ENCODE measurements around the gene UNK. TPM values are rescaled to one million over a fixed set of nuclear protein-coding genes. Genes with fewer than 3 reads are reported as not detected.
A peak's percentile ranks its signal among the peaks of the same experiment; 100 is the strongest.
"Not testable (repeated sequence)": the region's sequence is repeated elsewhere in the genome, so short reads cannot be mapped to it uniquely, and the experiment has no call there.

UNK gene
- polyA plus RNA-seq, 1 donor: 30.9 TPM

DNA sequence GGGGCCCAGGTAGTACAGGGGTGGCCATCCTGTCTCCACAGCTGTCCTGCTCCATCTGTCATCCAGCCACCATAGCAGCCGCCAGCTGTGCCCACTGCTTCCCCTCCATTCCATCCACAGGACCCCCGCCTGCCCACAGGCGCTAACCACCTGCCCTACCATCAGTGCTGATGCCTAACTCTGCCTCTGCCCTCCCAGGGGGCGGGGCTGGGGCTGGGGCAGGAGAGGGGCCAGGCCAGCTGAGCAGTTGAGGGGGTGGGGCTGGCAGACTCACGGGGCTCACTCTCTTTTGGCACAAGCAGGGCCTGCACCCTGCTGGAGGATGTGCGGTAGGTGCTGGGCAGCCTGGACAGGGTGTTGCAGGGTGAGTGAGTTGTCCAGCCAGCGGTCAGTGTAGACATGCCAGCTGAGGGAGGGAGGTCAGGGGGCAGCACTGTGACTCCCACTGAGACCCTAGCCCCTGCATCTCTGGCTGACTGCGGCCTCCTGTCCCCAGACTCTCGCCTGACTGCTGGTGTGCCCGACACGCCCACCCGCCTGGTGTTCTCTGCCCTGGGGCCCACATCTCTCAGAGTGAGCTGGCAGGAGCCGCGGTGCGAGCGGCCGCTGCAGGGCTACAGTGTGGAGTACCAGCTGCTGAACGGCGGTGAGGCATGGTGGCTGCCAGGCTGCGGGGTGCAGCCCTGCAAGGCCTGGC lies 29.3 kb upstream of the UNK start:
- DNase-seq: no peak

DNA sequence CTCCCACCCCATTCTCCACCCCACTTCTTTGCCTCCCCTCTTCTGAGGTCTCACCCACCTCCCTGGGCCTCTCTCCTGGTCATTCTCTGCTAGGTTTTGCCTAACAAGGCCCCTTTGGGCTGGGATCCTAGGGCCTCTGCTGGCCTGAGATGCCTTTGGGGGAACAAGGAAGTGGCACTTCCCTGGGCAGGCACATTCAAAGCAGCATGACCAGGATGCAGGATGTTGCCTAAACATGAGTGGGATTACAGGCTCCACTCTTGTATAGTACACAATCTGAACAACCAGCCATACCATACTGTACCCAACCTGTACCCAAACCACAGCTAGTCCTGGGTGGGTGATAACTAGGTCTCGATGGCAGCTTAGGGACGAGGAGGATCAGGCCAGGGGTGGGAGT lies 28.6 kb upstream of the UNK start:
- DNase-seq: no peak

DNA sequence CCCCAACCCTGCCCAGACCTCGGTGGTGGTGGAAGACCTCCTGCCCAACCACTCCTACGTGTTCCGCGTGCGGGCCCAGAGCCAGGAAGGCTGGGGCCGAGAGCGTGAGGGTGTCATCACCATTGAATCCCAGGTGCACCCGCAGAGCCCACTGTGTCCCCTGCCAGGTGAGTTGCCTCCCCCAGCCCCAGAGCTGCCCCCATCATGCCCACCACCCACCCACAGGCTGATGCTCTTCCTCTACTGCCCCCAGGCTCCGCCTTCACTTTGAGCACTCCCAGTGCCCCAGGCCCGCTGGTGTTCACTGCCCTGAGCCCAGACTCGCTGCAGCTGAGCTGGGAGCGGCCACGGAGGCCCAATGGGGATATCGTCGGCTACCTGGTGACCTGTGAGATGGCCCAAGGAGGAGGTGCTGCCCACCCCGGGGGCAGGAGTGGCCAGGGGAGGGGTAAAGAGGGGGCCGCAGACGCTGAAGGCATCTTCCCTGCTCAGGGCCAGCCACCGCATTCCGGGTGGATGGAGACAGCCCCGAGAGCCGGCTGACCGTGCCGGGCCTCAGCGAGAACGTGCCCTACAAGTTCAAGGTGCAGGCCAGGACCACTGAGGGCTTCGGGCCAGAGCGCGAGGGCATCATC lies 28.0 kb upstream of the UNK start:
- no peak for DNase-seq

DNA sequence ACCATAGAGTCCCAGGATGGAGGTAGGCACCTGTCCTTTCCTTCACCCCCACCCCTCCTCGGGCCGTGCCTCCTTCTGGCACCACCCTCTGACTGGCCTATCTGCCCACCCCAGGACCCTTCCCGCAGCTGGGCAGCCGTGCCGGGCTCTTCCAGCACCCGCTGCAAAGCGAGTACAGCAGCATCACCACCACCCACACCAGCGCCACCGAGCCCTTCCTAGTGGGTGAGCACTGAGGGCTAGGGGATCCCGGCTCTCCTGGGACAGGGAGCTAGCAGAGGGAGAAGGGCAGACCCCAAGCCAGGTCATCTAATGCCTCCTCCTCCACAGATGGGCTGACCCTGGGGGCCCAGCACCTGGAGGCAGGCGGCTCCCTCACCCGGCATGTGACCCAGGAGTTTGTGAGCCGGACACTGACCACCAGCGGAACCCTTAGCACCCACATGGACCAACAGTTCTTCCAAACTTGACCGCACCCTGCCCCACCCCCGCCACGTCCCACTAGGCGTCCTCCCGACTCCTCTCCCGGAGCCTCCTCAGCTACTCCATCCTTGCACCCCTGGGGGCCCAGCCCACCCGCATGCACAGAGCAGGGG lies 27.4 kb upstream of the UNK start:
- DNase-seq: no peak

DNA sequence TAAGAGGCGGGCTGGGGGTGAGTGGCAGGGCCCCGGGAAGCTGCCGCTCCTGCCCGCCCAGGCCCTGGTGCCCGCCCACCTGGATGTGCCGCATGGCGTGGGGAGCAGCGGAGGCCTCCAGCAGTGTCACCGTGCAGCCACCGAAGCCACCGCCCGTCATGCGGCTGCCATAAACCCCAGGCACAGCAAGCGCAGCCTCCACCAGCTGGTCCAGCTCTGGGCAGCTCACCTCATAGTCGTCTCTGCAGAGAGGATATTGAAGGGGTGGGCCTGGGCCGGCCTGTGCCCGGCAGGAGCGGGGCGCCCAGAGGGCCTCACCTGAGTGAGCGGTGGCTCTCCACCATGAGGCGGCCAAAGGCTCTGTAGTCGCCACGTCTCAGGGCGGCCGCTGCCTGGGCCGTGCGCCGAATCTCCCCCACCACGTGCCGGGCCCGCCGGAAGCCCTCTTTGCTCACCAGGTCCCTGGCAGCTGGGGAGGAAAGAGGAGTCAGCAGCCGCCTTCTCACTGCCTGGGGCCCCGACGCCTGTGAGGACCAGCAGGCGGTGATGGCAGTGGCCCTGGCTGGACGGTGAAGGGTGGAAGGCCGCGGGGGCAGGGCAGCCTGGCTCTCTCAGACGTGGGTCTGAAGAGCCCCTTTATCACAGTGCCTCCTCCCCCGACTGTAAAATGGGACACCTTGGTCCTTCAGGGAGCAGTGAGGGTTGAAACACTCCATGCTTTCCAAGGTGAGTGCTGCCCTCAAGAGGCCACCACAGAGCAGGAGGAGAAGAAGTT lies 26.3 kb upstream of the UNK start:
- no peak for DNase-seq

DNA sequence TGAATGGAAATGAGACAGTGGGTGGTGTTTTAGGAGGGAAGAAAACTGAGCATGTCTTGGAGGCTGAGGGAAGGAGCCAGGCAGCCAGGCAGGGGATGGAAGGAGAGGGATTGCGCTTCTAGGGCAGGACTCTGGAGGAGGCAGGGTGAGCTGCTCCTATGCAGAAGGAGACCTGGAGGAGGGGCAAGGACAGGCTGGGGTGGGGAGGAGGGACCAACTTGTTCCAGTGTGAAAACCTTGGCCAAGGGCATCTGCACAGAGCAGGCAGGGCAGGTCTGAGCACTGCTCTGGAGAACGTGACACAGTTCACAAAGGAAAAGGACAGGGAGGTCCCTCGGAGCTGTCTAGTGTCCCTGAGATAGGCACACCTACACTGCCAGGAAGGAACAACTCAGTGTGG lies 25.1 kb upstream of the UNK start:
- no peak for DNase-seq

DNA sequence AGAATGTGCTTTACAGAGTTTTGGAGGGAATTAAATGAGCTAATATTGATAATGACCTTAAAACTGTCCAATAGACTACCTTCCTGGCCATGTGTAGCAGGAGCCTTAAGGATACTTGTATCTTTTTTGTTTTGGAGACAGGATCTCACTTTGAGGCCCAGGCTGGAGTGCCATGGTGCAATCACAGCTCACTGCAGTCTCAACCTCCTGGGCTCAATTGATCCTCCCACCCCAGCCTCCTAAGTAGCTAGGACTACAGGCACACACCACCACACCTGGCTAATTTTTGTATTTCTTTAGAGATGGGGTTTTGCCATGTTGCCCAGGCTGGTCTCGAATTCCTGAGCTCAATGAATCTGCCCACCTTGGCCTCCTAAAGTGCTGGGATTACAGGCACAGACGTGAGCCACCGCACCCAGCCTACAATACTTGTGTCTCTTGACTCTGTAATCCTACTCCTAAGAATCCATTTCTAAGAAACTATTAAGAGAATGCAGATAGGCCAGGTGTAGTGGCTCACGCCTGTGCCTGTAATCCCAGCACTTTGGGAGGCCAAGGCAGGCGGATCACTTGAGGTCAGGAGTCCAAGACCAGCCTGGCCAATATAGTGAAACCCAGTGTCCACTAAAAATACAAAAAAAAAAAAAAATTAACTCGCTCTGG lies 24.5 kb upstream of the UNK start:
- DNase-seq: not testable (repeated sequence)

DNA sequence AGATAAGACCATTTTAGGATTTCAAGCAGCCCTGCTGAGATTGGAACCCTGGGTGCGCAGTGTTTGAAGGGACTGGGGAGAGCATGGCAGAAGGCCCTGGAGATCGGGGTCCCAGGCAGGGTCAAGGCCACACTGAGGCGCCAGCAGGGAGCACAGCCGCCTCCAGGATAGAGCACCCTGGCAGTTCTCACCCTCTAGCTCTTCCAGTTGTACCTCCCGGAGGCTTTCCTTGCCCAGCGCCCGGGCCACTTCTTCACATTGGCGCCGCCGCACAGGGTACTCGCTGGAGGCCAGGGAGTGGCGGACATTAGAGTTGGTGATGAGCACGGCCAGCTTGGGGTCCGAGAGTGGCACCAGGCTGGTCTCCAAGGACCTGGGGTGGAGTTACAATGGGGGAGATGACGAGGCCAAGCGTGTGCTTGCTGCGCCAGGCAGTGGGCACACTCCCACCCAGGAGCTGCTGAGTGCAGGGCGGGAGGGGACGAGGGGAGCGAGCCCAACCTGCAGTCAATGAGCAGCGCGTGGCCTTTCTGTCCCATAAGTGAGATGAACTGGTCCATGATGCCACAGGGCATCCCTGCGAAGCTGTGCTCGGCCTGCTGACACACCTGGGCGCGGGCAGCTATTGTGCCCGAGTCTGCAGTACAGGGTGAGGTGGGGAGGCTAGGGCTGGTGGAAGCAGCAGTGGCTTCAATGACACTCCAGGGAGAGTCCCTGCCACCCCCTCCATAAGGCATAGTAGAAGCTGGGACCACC lies 21.9 kb upstream of the UNK start:
- DNase-seq: no peak

DNA sequence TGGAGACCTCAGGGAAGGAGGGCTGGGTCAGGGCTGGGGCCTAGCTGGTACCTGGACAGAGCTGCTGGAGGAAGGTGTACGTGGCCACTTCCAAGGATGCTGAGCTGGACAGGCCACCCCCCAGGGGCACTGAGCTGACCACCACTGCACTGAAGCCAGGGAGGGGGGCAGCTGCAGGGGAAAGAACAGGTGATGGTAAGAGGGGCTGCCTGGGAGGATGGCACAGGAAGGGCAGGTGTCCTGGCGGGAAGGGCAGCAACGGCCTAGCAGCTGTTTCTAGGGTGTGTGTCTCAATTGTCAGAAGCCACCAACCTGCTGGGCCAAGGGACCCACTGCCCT lies 21.4 kb upstream of the UNK start:
- no peak for DNase-seq

DNA sequence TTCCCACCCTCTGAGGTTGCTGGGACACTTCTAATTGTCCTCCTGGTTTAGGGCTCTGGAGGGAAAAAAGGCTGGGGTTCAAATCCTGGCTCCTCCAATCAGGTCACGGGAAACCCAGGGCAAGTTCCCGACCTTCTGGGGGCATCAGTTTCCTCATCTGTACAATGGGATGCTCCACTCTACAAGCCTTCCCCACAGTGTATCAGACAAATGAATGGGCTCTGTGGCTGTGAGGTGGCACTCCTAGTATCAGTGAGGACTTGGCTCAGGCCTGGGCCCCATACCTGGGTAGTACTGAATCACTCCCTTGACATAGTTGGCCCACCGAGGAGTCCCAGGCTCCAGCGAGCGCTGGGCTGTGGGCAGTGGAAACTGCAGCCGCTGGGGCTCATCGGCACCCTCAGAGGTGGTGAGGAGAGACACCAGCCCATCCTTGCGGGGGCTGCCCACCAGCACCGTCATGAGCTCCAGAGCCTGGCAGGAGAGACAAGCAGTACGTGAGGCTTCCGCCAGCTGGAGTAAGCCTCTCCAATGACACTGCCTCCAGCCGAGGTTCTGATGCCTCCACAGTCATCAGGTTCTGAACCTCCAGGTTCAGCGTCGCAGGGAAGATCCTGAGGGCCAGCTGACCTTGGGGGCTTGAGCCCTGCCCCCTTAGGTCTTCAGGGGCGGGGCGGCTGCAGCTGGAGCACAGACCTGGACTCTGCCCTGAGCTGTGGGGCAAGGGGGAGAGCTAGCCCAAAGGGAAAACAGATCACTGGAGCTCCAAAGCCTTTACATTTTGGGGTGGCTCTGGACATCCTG lies 20.8 kb upstream of the UNK start:
- no peak for DNase-seq

DNA sequence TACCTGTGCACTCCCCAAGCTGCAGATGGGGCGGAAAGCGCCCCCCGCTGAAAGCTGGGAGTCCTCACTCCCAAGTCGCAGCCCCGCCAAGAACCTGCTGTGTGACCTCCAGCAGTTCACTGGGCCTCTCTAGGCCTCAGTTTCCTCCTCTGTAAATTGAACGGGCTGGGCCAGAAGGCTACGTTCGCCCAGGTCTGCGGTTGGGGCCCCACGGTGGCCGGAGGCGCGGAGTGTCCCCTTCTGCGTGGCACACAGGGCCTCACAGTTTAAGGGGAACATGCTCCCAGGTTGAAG lies 20.2 kb upstream of the UNK start:
- no peak for DNase-seq

DNA sequence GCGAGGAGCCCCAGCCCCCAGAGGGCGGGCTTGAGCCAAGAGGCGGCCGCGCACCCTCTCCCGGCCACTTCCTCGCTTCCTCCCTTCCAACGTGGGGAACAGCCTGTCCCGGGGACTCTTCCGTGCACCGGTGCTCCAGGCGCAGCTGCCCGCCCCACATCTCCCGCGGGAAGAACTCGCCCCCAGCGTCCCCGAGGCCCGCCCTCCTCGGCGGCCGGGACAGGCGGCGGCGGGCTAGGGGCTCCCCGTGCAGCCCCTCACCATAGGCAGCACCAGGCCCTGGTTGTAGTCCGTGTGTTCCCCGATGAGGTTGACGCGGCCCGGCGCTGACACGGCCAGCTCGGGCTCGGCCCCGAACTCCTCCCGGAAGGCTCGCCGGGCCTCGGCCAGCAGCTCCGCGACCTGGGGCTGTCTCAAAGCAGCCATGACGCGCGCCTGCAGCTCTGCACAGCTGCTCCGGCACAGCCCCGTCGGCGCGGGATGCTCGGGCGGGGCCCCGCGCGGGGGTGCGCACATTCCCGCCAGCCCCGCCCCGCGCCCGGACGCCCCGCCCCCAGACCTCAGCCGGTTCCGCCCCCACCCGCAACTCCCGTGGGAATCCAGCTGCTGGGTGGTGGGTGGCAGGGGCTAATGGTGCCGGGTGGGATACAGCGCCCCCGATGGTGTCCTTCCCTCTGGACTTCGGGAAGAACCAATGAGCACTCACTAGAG lies 19.7 kb upstream of the UNK start, which contains the start of gene GALK1:
GALK1 (minus strand) TSS at position 482 of the 711 bp plus-strand sequence; CDS start at position 426, 56 bp downstream.
- DNase-seq: peak; percentile 82

DNA sequence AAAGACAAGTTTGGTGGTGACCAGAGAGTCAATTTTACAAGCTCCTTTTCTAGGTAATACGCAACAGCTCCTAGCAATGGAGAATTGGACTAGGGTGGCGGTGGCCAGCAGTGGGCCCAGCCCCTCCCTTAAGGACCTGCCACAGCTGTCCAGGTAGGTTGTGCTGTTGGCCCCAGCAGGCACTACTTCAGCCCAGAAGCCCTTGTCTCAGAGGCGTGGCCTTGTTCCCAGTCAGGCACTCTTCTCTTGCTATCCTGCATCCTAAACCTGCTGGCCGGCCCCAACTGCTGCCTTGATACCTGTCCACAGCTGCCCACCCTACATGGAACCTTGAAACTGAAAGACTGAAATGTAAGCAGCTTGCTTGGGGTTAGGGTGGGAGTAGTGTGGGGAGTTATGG lies 18.6 kb upstream of the UNK start:
- DNase-seq: no peak

DNA sequence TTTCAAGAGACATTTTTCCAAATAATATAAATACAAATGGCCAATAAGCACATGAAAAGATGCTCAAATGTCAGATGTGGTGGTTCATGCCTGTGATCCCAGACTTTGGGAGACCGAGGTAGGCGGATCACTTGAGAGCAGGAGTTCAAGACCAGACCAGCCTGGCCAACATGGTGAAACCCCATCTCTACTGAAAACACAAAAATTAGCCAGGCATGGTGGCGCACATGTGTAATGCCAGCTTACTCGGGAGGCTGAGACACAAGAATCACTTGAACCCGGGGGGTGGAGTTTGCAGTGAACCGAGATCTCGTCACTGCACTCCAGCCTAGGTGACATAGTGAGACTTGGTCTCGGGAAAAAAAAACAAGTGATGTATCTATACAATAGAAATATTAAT lies 16.7 kb upstream of the UNK start:
- no peak for DNase-seq

DNA sequence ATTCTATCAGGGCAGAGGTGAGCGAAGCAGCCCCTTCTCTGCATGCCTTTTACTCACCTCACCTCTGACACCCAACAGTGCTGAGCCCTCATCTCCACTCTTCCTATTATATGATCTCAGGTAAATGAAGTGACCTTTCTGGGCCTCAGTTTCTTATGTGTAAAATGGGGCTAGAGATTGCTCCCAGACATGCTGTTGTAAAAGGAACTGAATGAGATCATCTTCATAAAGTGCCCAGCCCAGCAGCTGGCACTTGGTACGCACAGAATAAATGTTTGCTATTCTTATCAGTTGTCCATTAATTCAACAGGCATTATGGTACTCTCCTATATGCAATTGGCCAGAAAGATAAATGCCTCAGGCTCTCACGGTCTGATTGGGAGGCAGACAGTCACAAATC lies 15.1 kb upstream of the UNK start:
- DNase-seq: no peak

DNA sequence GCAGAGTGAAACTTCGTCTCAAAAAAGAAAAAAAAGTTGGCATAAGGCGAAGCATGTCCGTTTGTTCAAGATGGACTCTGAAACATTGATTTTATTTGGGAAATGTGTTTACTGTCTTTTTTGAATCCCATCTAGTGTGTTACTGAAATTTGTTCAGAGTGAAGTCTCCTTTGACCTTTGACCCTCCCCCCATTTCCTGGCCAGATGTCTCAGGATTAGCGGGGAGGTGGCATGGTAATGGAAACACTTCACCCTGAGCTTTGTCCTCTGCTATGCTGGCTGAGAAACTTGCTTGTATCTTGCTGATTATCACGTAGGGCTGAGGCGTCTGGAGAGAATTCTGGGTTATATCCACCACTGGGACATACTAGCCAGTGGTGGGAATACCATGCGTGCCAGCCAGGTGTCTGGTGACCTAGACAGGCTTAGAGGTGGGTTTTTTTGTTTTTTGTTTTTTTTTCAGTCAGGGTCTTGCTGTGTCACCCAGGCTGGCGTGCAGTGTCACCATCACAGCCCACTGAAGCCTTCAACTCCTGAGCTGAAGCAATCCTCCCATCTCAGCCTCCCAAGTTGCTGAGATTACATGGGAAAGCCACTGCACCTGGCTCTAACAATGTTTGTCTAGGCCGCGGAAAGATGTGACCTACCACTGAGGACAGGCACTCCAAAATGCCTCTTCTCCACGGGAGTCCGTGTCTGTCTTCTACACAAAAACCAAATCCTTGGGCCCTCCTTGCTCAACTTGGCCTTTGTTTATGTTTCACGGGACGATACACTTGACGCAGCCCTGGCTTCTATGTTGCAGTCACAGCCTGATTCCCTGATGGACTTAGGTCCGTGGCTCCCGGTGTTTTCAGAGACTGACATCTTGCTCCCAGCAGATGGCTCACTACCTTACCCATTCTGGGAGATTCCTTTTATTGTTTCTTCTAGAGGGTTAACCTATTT lies 13.0 kb upstream of the UNK start:
- DNase-seq: no peak

DNA sequence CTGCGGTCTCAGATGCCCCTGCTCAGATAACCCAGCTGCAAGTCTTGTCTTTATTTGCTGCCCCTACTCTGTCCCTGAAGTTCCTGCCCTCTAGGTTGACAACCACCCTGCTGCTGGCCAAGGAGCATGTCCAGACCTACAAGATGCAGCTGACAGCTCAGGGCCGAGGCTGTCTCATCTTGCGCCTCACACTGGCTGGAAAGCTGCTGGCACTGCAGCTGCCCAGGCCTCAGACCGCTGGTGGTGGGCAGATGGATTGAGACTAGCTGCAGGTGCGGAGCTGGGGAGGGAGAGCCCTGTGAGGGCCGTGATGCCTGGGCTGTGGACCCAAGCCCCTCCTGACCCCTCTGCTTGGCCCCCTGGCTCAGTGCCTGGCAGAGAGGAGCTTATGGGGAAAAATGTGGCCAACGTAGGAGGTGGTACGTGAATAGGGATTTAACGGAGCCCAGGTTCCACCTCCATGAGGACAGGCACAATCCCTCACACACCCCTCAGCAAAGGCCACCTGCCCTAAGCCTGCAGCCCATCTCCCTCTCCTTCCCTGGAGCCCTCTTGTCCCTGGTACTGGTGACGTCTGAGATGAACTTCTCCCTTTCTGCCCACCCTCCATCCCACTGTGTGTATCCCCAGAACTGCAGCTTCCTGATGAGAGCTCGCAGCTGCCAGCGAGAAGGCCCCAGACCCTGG lies 11.3 kb upstream of the UNK start:
- DNase-seq: no peak

DNA sequence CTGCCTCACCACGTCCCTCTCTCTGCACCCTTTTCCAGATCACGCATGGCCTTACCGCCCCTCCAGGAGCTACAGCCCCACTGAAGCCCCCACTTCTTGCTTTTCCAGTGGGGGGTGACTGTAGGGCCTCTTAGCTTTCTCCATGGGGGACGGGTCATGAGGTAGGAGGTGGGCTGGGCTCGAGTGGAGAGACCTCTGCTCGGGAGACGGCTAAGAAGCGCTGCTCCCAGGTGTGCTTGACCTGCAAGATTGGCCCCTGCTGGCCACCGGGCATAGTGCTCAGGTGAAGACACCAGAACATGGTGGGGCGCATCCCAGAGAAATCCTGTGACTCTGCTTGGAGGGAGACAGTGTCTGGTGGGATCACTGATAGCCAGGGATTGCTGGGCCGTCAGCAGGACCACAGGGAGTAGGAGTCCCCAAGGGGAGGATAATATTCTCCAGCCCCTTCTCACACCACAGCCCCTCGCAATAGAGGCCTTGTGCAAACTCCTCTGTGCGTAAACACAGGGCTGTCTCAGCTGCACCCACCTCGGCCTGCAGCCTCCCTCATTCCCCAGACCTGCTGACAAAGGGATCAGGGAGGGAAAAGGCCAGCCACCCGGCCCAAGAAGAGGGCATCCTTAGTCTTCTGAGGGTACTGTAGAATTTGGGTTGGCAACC lies 10.7 kb upstream of the UNK start:
- no peak for DNase-seq
